Cardiac muscle cell (in vitro differentiated cells and primary cell): ENCODE measurements around the gene CHSY1. TPM values are rescaled to one million over a fixed set of nuclear protein-coding genes. Genes with fewer than 3 reads are reported as not detected.

Experiments used
- DNase-seq, 2 donors: peaks; one replicate each; pipeline versions ENCODE4 v3.0.0 to v3.0.0-alpha.2; 2010 to 2017; ENCODE audit warnings: low read depth in 1 of 2, low spot score in 1 of 2
- H3K27ac ChIP-seq: fragments of 200-600 bp; sonication (generic); 2 replicates; pipeline ENCODE4 v1.5.1; 2016
- H3K27me3 ChIP-seq: fragments of 200-600 bp; sonication (generic); 2 replicates; pipeline ENCODE4 v1.6.0; 2016; ENCODE audit warnings: control low read depth
- H3K36me3 ChIP-seq: fragments of 200-600 bp; sonication (generic); 2 replicates; pipeline ENCODE4 v1.5.1; 2016; ENCODE audit warnings: control low read depth
- H3K4me1 ChIP-seq: fragments of 200-600 bp; sonication (generic); 2 replicates; pipeline ENCODE4 v1.8.1; 2017; ENCODE audit warnings: low read depth, mild to moderate bottlenecking, mixed run types
- H3K4me3 ChIP-seq: fragments of 200-600 bp; sonication (generic); 2 replicates; pipeline ENCODE4 v1.5.1; 2016; ENCODE audit warnings: mild to moderate bottlenecking
- H3K9me3 ChIP-seq: fragments of 200-600 bp; sonication (generic); 2 replicates; pipeline ENCODE4 v1.5.1; 2017; ENCODE audit warnings: low read depth, mild to moderate bottlenecking, control low read depth
- CTCF ChIP-seq: IDR thresholded peaks from 2 replicates; pipeline ENCODE4 v1.5.1; 2012; ENCODE audit warnings: low read depth, mild to moderate bottlenecking, low read length
- polyA plus RNA-seq: library from polyadenylated mRNA; unstranded; fragments of >200 nt; fragmentation: Nextera tagmentation; extraction: Ambion mirVana; gene quantifications from 2 replicates; pipeline ENCODE4 v1.2.1, GENCODE V29; 2016
- total RNA-seq: library from RNA; depleted of rRNA; stranded (reverse); fragments of >200 nt; gene quantifications from 2 replicates; pipeline ENCODE4 v1.2.3, GENCODE V29; 2016

CHSY1 gene
- total and polyA plus RNA-seq, 2 experiments from 2014 or later: 30.3 to 33.4 TPM

GRCh38 chr15:101272584-101272983, 20.7 kb upstream of the CHSY1 start:
- DNase-seq: no peak
- no peak for TF ChIP-seq CTCF
- H3K36me3 ChIP-seq: peaks cover 36% of the 10 kb centered on the region
- H3K27me3 ChIP-seq: no peaks in the 10 kb centered on the region
- peaks cover 42% of the 10 kb centered on the region for H3K4me1 ChIP-seq
- H3K4me3 ChIP-seq: no peak overlapping the region
- H3K27ac ChIP-seq: peak overlapping the region; percentile 64
- no peaks in the 10 kb centered on the region for H3K9me3 ChIP-seq

GRCh38 chr15:101269479-101270223, 17.8 kb upstream of the CHSY1 start:
- Histone ChIP-seq H3K27me3 (no peaks in the 10 kb centered on the region), H3K9me3 (no peaks in the 10 kb centered on the region), H3K4me1 (peaks cover 36% of the 10 kb centered on the region), H3K4me3 (no peak overlapping the region), H3K36me3 (peaks cover 26% of the 10 kb centered on the region), H3K27ac (no peak overlapping the region)
- DNase-seq: peak in 1 of 2 donors; percentile 51
- TF ChIP-seq CTCF: peak; percentile 46

- TF ChIP-seq CTCF: no peak
- Histone ChIP-seq H3K27ac (peak overlapping the region; percentile 21), H3K27me3 (no peaks in the 10 kb centered on the region), H3K36me3 (peaks cover 6% of the 10 kb centered on the region), H3K4me3 (no peak overlapping the region), H3K4me1 (peaks cover 21% of the 10 kb centered on the region), H3K9me3 (no peaks in the 10 kb centered on the region)
- peak in 1 of 2 donors; percentile 74 for DNase-seq
These were observed 15.7 kb upstream of the CHSY1 start for GRCh38 chr15:101267320-101268104.

- H3K27me3 ChIP-seq: no peaks in the 10 kb centered on the region
- H3K4me3 ChIP-seq: no peak overlapping the region
- DNase-seq: no peak
- no peaks in the 10 kb centered on the region for H3K36me3 ChIP-seq
- peaks cover 19% of the 10 kb centered on the region for H3K4me1 ChIP-seq
- no peak for TF ChIP-seq CTCF
- H3K27ac ChIP-seq: peak overlapping the region; percentile 21
- H3K9me3 ChIP-seq: no peaks in the 10 kb centered on the region
These were observed 14.9 kb upstream of the CHSY1 start for GRCh38 chr15:101266787-101267186.

GRCh38 chr15:101266034-101266433, 14.2 kb upstream of the CHSY1 start:
- H3K27me3 ChIP-seq: no peaks in the 10 kb centered on the region
- no peak for TF ChIP-seq CTCF
- no peaks in the 10 kb centered on the region for H3K36me3 ChIP-seq
- H3K4me3 ChIP-seq: no peak overlapping the region
- peaks cover 11% of the 10 kb centered on the region for H3K4me1 ChIP-seq
- DNase-seq: peak in 1 of 2 donors; percentile 61
- H3K9me3 ChIP-seq: no peaks in the 10 kb centered on the region
- H3K27ac ChIP-seq: no peak overlapping the region
